Neural cell (in vitro differentiated cells): ENCODE data around the gene ENHO. TPM values are rescaled to one million over a fixed set of nuclear protein-coding genes. Genes with fewer than 3 reads are reported as not detected.

Source experiments
- H2AFZ ChIP-seq: fragments of 200-600, 300-800 bp; sonication (generic), shearing (Covaris generic); 2 replicates; pipeline ENCODE4 v1.6.0; 2014; ENCODE audit warnings: low read depth, mild to moderate bottlenecking, antibody characterized with exemption, low read length, moderate library complexity
- H3F3A ChIP-seq: fragments of 200-600 bp; shearing (Covaris generic); 2 replicates; pipeline ENCODE4 v1.6.1; 2016; ENCODE audit warnings: mild to moderate bottlenecking, moderate library complexity, mixed read lengths, antibody characterized with exemption, low read length; ENCODE audit not compliant: insufficient read depth, poor library complexity, severe bottlenecking
- H3K27ac ChIP-seq: fragments of 200-600, 300-800 bp; sonication (generic), shearing (Covaris generic); 2 replicates; pipeline ENCODE4 v1.5.1; 2014; ENCODE audit warnings: mild to moderate bottlenecking, low read length, moderate library complexity
- H3K27me3 ChIP-seq: fragments of 300-800, 200-600 bp; sonication (generic), shearing (Covaris generic); 2 replicates; pipeline ENCODE4 v1.6.0; 2014; ENCODE audit warnings: mild to moderate bottlenecking, low read depth, low read length, moderate library complexity; ENCODE audit not compliant: insufficient read depth
- H3K36me3 ChIP-seq: fragments of 300-800, 200-600 bp; sonication (generic), shearing (Covaris generic); 2 replicates; pipeline ENCODE4 v1.5.1; 2014; ENCODE audit warnings: mild to moderate bottlenecking, antibody characterized with exemption, low read length, moderate library complexity; ENCODE audit not compliant: insufficient read depth
- H3K4me2 ChIP-seq: fragments of 300-800, 200-600 bp; sonication (generic), shearing (Covaris generic); 2 replicates; pipeline ENCODE4 v1.6.0; 2014; ENCODE audit warnings: mild to moderate bottlenecking, low read length
- H3K4me3 ChIP-seq: fragments of 300-800, 200-600 bp; sonication (generic), shearing (Covaris generic); 2 replicates; pipeline ENCODE4 v1.5.1; 2014; ENCODE audit warnings: mild to moderate bottlenecking, low read length, moderate library complexity
- H3K79me2 ChIP-seq: fragments of 200-600 bp; shearing (Covaris generic); replicated peaks from 2 replicates; pipeline ENCODE4 v1.6.0; 2014; ENCODE audit warnings: mild to moderate bottlenecking, low read length, moderate library complexity; ENCODE audit not compliant: insufficient read depth
- H3K9ac ChIP-seq: fragments of 300-800, 200-600 bp; sonication (generic), shearing (Covaris generic); 2 replicates; pipeline ENCODE4 v1.6.1; 2016; ENCODE audit warnings: mild to moderate bottlenecking, low read length, mixed read lengths
- H3K9me2 ChIP-seq: fragments of 200-600 bp; shearing (Covaris generic); 2 replicates; pipeline ENCODE4 v1.6.1; 2016; ENCODE audit warnings: mild to moderate bottlenecking, low read length, mixed read lengths; ENCODE audit not compliant: insufficient read depth
- H3K9me3 ChIP-seq: fragments of 200-600, 300-800 bp; sonication (generic), shearing (Covaris generic); 2 replicates; pipeline ENCODE4 v1.6.1; 2016; ENCODE audit warnings: mild to moderate bottlenecking, mixed run types, low read length, moderate library complexity, mixed read lengths
- H4K20me1 ChIP-seq: fragments of 200-600 bp; shearing (Covaris generic); 2 replicates; pipeline ENCODE4 v1.6.1; 2016; ENCODE audit warnings: mild to moderate bottlenecking, mixed run types; ENCODE audit not compliant: insufficient read depth
- EP300 ChIP-seq: fragments of 450-650 bp; conservative IDR thresholded peaks from 2 replicates; pipeline ENCODE4 v1.6.1; 2014; ENCODE audit warnings: antibody characterized with exemption, mild to moderate bottlenecking, moderate library complexity; ENCODE audit not compliant: poor library complexity, severe bottlenecking
- MXI1 ChIP-seq: fragments of 450-650 bp; conservative IDR thresholded peaks from 2 replicates; pipeline ENCODE4 v1.6.1; 2014; ENCODE audit warnings: antibody characterized with exemption, mild to moderate bottlenecking; ENCODE audit not compliant: poor library complexity, severe bottlenecking
- POLR2AphosphoS5 ChIP-seq: IDR thresholded peaks from 2 replicates; pipeline ENCODE4 v1.6.1; 2012
- RAD21 ChIP-seq: fragments of 450-650 bp; conservative IDR thresholded peaks from 2 replicates; pipeline ENCODE4 v1.6.1; 2014; ENCODE audit warnings: antibody characterized with exemption, mild to moderate bottlenecking, moderate library complexity
- REST ChIP-seq: IDR thresholded peaks from 2 replicates; pipeline ENCODE4 v1.6.1; 2012; ENCODE audit warnings: borderline replicate concordance
- SMC3 ChIP-seq: fragments of 450-650 bp; conservative IDR thresholded peaks from 2 replicates; pipeline ENCODE4 v1.6.1; 2014; ENCODE audit warnings: antibody characterized with exemption, mild to moderate bottlenecking, moderate library complexity; ENCODE audit not compliant: poor library complexity
- TAF1 ChIP-seq: IDR thresholded peaks from 2 replicates; pipeline ENCODE4 v1.6.1; 2012; ENCODE audit warnings: low read depth
- polyA plus RNA-seq: library from polyadenylated mRNA; depleted of rRNA; stranded (reverse); fragments of >200 nt; gene quantifications from 2 replicates; pipeline ENCODE4 v1.2.3, GENCODE V29; 2014
- TF ChIP-seq, protein P1 (sequence below): fragments of 450-650 bp; IDR thresholded peaks from 2 replicates; pipeline ENCODE4 v1.5.1; 2014; ENCODE audit warnings: antibody characterized with exemption, mild to moderate bottlenecking, moderate library complexity; ENCODE audit not compliant: poor library complexity, severe bottlenecking

The ENHO gene
- polyA plus RNA-seq, 1 donor from 2014 or later: 172 TPM

DNA sequence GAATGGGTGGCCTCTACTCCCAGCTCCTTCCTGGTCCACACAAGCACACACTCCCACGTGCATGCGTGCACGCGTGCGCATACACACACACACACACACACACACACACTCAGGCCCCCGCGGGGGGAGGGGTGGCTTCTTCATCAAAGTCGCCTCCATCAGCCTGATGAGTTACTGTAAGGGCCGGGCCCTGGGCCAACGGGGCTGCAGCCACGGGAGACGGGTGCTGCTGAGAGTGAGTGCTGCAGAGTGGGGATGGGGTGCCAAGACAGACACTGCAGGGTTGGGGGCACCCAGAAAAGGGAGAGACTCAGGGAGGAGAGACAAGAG, 48.7 kb upstream of the ENHO start:
- H2AFZ ChIP-seq: no peak overlapping the region
- no peaks in the 10 kb centered on the region for H3K36me3 ChIP-seq
- H3K4me3 ChIP-seq: no peak overlapping the region
- peaks cover 16% of the 10 kb centered on the region for H3K79me2 ChIP-seq
- no peaks in the 10 kb centered on the region for H3K27me3 ChIP-seq
- H3K9ac ChIP-seq: no peak overlapping the region
- no peaks in the 10 kb centered on the region for H3F3A ChIP-seq
- H3K9me3 ChIP-seq: no peaks in the 10 kb centered on the region
- H4K20me1 ChIP-seq: no peaks in the 10 kb centered on the region
- no peaks in the 10 kb centered on the region for H3K9me2 ChIP-seq
- TF ChIP-seq REST (no peak), EP300 (no peak), SMC3 (no peak), MXI1 (no peak)
- H3K4me2 ChIP-seq: no peak overlapping the region
- no peak overlapping the region for H3K27ac ChIP-seq

DNA sequence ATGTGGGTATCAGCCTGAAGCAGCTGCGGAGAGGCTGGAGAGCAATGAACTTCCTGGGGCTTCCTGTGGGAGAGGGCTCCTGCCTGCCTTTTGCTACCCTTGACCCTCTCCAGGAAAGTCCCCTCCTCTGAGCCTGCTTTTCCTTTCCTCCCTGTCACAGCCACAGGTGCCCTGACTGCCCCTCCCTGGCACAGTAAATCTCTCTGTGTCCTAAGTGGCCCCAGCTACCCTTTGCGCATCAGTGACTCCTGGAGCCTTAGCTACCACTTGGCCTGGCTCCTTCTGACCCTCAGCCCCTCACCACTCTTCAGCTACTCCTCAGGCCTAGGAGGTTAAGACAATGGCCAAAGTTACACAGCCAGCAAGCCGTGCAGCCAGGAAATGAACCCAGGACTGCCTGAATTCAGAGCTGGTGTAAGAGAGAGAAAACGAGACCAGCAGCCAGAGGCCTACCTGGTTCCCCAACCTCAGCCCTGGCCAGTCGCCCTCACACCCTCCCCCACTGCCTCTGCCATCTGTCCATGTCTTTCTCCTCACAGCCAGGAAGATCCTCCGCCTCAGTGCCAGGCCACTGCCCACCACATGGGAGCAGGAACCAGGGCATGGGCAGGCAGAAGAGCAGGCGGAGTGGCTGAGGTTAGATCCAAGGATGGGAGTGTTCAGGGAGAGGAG, 48.2 kb upstream of the ENHO start:
- H2AFZ ChIP-seq: no peak overlapping the region
- no peak overlapping the region for H3K9ac ChIP-seq
- no peaks in the 10 kb centered on the region for H3K36me3 ChIP-seq
- no peak for TF ChIP-seq RAD21
- no peak for TF ChIP-seq TAF1
- TF ChIP-seq, protein P1, sequence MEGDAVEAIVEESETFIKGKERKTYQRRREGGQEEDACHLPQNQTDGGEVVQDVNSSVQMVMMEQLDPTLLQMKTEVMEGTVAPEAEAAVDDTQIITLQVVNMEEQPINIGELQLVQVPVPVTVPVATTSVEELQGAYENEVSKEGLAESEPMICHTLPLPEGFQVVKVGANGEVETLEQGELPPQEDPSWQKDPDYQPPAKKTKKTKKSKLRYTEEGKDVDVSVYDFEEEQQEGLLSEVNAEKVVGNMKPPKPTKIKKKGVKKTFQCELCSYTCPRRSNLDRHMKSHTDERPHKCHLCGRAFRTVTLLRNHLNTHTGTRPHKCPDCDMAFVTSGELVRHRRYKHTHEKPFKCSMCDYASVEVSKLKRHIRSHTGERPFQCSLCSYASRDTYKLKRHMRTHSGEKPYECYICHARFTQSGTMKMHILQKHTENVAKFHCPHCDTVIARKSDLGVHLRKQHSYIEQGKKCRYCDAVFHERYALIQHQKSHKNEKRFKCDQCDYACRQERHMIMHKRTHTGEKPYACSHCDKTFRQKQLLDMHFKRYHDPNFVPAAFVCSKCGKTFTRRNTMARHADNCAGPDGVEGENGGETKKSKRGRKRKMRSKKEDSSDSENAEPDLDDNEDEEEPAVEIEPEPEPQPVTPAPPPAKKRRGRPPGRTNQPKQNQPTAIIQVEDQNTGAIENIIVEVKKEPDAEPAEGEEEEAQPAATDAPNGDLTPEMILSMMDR: no peak
- no peak for TF ChIP-seq EP300
- TF ChIP-seq SMC3: no peak
- TF ChIP-seq POLR2AphosphoS5: no peak
- TF ChIP-seq REST: no peak
- TF ChIP-seq MXI1: no peak
- no peaks in the 10 kb centered on the region for H3K9me2 ChIP-seq
- no peak overlapping the region for H3K27ac ChIP-seq
- H3K4me2 ChIP-seq: no peak overlapping the region
- H3K27me3 ChIP-seq: no peaks in the 10 kb centered on the region
- no peaks in the 10 kb centered on the region for H3K9me3 ChIP-seq
- H3F3A ChIP-seq: no peaks in the 10 kb centered on the region
- H3K79me2 ChIP-seq: peaks cover 16% of the 10 kb centered on the region
- H4K20me1 ChIP-seq: no peaks in the 10 kb centered on the region
- H3K4me3 ChIP-seq: no peak overlapping the region
